HEK293 (cell line): ENCODE results near the gene NGLY1.

Experiments used
- CTCF ChIA-PET: fragments of 350-600 bp; formaldehyde crosslinking; extraction: SDS; loops from one replicate; lab custom pipeline; 2021; ENCODE audit warnings: antibody characterized with exemption; lab: Yijun Ruan, JAX
- POLR2A ChIA-PET: fragments of 300-600 bp; formaldehyde crosslinking; extraction: SDS; loops from one replicate; lab custom pipeline; 2020; ENCODE audit warnings: antibody characterized with exemption, inconsistent platforms; lab: Yijun Ruan, JAX
- H3K27ac ChIP-seq: fragments of 200-500 bp; sonication (Bioruptor generic); 2 replicates; pipeline ENCODE4 v1.5.1; 2014; ENCODE audit warnings: low read depth, low read length, control low read depth, inconsistent platforms; ENCODE audit errors: extremely low read depth
- H3K36me3 ChIP-seq, 2 experiments: fragments of 200-500 bp in 1 of 2; sonication (Bioruptor generic) in 1 of 2; 1 replicate in 1 of 2; 2 replicates in 1 of 2; pipeline ENCODE4 v1.5.1; 2014 to 2017; ENCODE audit warnings: inconsistent platforms in 2 of 2, low read length in 2 of 2; ENCODE audit not compliant: control insufficient read depth in 2 of 2, insufficient read depth in 1 of 2
- H3K4me1 ChIP-seq: fragments of 200-500 bp; sonication (Bioruptor generic); 2 replicates; pipeline ENCODE4 v1.5.1; 2014; ENCODE audit warnings: mild to moderate bottlenecking, low read length, inconsistent platforms; ENCODE audit not compliant: control insufficient read depth, insufficient read depth
- H3K4me3 ChIP-seq: 2 replicates; pipeline ENCODE4 v1.5.1; 2011; ENCODE audit warnings: low read depth, mild to moderate bottlenecking, control low read depth, low read length, moderate library complexity
- H3K9me3 ChIP-seq: fragments of 200-500 bp; sonication (Bioruptor generic); 2 replicates; pipeline ENCODE4 v1.5.1; 2014; ENCODE audit warnings: low read depth, low read length, inconsistent platforms; ENCODE audit not compliant: control insufficient read depth, insufficient read depth
- IKZF3 ChIP-seq: fragments of 450-650 bp; IDR thresholded peaks from 2 replicates; pipeline ENCODE4 v1.5.0; 2018; ENCODE audit warnings: missing biosample characterization, mild to moderate bottlenecking, missing genetic modification characterization, moderate library complexity
- OSR2 ChIP-seq: fragments of 450-650 bp; formaldehyde crosslinking; IDR thresholded peaks from 2 replicates; pipeline ENCODE4 v1.5.1; 2016; ENCODE audit warnings: missing biosample characterization, missing genetic modification characterization
- SCRT1 ChIP-seq: fragments of 450-650 bp; formaldehyde crosslinking; IDR thresholded peaks from 2 replicates; pipeline ENCODE4 v1.5.1; 2016; ENCODE audit warnings: missing biosample characterization, missing genetic modification characterization, borderline replicate concordance
- SP7 ChIP-seq: fragments of 450-650 bp; formaldehyde crosslinking; IDR thresholded peaks from 2 replicates; pipeline ENCODE4 v1.5.1; 2016; ENCODE audit warnings: missing biosample characterization, missing genetic modification characterization
- ZNF121 ChIP-seq: fragments of 450-650 bp; formaldehyde crosslinking; IDR thresholded peaks from 2 replicates; pipeline ENCODE4 v1.5.1; 2016; ENCODE audit warnings: missing biosample characterization, missing genetic modification characterization
- ZNF16 ChIP-seq: fragments of 450-650 bp; formaldehyde crosslinking; IDR thresholded peaks from 2 replicates; pipeline ENCODE4 v1.5.1; 2016; ENCODE audit warnings: low read depth, missing biosample characterization, missing genetic modification characterization
- ZNF221 ChIP-seq: fragments of 450-650 bp; formaldehyde crosslinking; IDR thresholded peaks from 2 replicates; pipeline ENCODE4 v1.5.1; 2017; ENCODE audit warnings: missing biosample characterization, missing genetic modification characterization, borderline replicate concordance
- ZNF223 ChIP-seq: fragments of 450-650 bp; formaldehyde crosslinking; IDR thresholded peaks from 2 replicates; pipeline ENCODE4 v1.5.1; 2016; ENCODE audit warnings: missing biosample characterization, missing genetic modification characterization
- ZNF239 ChIP-seq: fragments of 450-650 bp; formaldehyde crosslinking; IDR thresholded peaks from 2 replicates; pipeline ENCODE4 v1.5.1; 2016; ENCODE audit warnings: missing biosample characterization, missing genetic modification characterization
- ZNF350 ChIP-seq: fragments of 450-650 bp; formaldehyde crosslinking; IDR thresholded peaks from 2 replicates; pipeline ENCODE4 v1.5.0; 2017; ENCODE audit warnings: missing biosample characterization, mild to moderate bottlenecking, missing genetic modification characterization
- ZNF354C ChIP-seq: fragments of 450-650 bp; formaldehyde crosslinking; IDR thresholded peaks from 2 replicates; pipeline ENCODE4 v1.5.1; 2016; ENCODE audit warnings: missing biosample characterization, missing genetic modification characterization, low read depth, borderline replicate concordance
- ZNF473 ChIP-seq: fragments of 450-650 bp; formaldehyde crosslinking; IDR thresholded peaks from 2 replicates; pipeline ENCODE4 v1.5.1; 2017; ENCODE audit warnings: missing biosample characterization, missing genetic modification characterization
- ZNF530 ChIP-seq: fragments of 450-650 bp; formaldehyde crosslinking; IDR thresholded peaks from 2 replicates; pipeline ENCODE4 v1.5.1; 2016; ENCODE audit warnings: low read depth, missing biosample characterization, missing genetic modification characterization
- ZNF544 ChIP-seq: fragments of 450-650 bp; formaldehyde crosslinking; IDR thresholded peaks from 2 replicates; pipeline ENCODE4 v1.5.0; 2017; ENCODE audit warnings: missing biosample characterization, missing genetic modification characterization
- ZNF560 ChIP-seq: fragments of 450-650 bp; formaldehyde crosslinking; IDR thresholded peaks from 2 replicates; pipeline ENCODE4 v1.5.1; 2017; ENCODE audit warnings: missing biosample characterization, missing genetic modification characterization, borderline replicate concordance
- ZNF571 ChIP-seq: fragments of 450-650 bp; formaldehyde crosslinking; IDR thresholded peaks from 2 replicates; pipeline ENCODE4 v1.5.0; 2017; ENCODE audit warnings: missing biosample characterization, missing genetic modification characterization
- ZNF707 ChIP-seq: fragments of 450-650 bp; formaldehyde crosslinking; IDR thresholded peaks from 2 replicates; pipeline ENCODE4 v1.5.1; 2016; ENCODE audit warnings: missing biosample characterization, missing genetic modification characterization
- ZXDB ChIP-seq: fragments of 450-650 bp; formaldehyde crosslinking; IDR thresholded peaks from 2 replicates; pipeline ENCODE4 v1.5.1; 2016; ENCODE audit warnings: missing biosample characterization, missing genetic modification characterization
- TF ChIP-seq, protein P1 (sequence below): fragments of 450-650 bp; formaldehyde crosslinking; IDR thresholded peaks from 2 replicates; pipeline ENCODE4 v1.5.1; 2017; ENCODE audit warnings: missing biosample characterization, mild to moderate bottlenecking, missing genetic modification characterization, moderate library complexity
- TF ChIP-seq, protein P2 (sequence below): fragments of 450-650 bp; formaldehyde crosslinking; IDR thresholded peaks from 2 replicates; pipeline ENCODE4 v1.5.1; 2016; ENCODE audit warnings: missing biosample characterization, missing genetic modification characterization
- TF ChIP-seq, protein P3 (sequence below): fragments of 450-650 bp; formaldehyde crosslinking; IDR thresholded peaks from 2 replicates; pipeline ENCODE4 v1.5.1; 2016; ENCODE audit warnings: missing biosample characterization, missing genetic modification characterization
- TF ChIP-seq, protein P4 (sequence below): fragments of 450-650 bp; formaldehyde crosslinking; IDR thresholded peaks from 2 replicates; pipeline ENCODE4 v1.5.1; 2016; ENCODE audit warnings: missing biosample characterization, missing genetic modification characterization
- TF ChIP-seq, protein P5 (sequence below): fragments of 450-650 bp; formaldehyde crosslinking; IDR thresholded peaks from 2 replicates; pipeline ENCODE4 v1.5.1; 2016; ENCODE audit warnings: missing biosample characterization, missing genetic modification characterization
- TF ChIP-seq, protein P6 (sequence below): sonication (generic); formaldehyde crosslinking; IDR thresholded peaks from 2 replicates; pipeline ENCODE4 v1.8.1; 2022; ENCODE audit warnings: mild to moderate bottlenecking, moderate library complexity, missing genetic modification reagents

NGLY1 gene

DNA sequence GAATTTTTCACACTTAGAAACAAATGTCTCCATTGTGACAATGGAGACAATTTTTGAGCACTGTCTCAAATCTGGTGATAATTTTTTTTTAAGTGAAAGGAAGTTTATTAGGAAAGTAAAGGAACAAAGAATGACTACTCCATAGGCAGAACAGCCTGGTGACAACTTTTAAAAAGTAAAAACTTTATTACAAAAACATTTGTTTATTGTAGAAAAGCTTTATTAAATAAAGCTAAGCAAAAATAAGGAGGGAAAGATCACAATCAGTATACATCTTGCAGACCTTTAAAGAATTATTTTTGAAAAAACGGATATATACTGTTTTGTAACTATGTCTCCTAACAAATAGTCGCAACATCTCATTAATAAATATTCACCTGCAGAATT is 6.0 kb upstream of the NGLY1 start:
- Histone ChIP-seq H3K27ac (no peak overlapping the region), H3K4me3 (peak overlapping the region; percentile 61)

DNA sequence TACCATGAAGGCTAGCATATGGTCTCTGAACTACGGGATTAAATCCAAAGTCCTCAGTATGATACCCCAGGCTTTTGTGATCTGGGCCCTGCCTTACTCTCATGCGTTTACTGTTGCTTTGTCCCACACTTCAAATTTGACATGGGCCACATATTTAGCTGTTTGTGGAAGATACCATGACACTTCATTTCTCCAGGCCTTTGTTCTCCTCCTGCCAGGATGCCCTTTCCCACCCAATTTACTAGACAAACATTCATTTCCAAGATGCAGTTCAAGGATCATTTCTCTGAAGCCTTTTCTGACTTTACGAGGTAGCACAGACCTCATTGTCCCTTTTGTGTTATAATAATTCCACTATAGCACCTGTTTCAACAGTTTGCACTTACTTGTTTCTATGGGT is 4.4 kb upstream of the NGLY1 start:
- Histone ChIP-seq H3K4me3 (no peak overlapping the region), H3K9me3 (no peaks in the 10 kb centered on the region), H3K36me3 (peaks cover 0 to 10% of the 10 kb centered on the region in 2 experiments; a peak in 1 of 3 replicates), H3K27ac (no peak overlapping the region), H3K4me1 (no peaks in the 10 kb centered on the region)
- ChIA-PET CTCF (no interaction called here), POLR2A (no interaction called here)
- no peak for TF ChIP-seq ZNF560 (tag by site-specific recombination)
- no peak for TF ChIP-seq IKZF3
- no peak for TF ChIP-seq ZNF121
- TF ChIP-seq ZNF16 (tag by site-specific recombination): no peak
- no peak for TF ChIP-seq OSR2 (tag by site-specific recombination)
- no peak for TF ChIP-seq ZNF223
- TF ChIP-seq, protein P1, sequence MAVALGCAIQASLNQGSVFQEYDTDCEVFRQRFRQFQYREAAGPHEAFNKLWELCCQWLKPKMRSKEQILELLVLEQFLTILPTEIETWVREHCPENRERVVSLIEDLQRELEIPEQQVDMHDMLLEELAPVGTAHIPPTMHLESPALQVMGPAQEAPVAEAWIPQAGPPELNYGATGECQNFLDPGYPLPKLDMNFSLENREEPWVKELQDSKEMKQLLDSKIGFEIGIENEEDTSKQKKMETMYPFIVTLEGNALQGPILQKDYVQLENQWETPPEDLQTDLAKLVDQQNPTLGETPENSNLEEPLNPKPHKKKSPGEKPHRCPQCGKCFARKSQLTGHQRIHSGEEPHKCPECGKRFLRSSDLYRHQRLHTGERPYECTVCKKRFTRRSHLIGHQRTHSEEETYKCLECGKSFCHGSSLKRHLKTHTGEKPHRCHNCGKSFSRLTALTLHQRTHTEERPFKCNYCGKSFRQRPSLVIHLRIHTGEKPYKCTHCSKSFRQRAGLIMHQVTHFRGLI: no peak
- TF ChIP-seq ZNF350 (tag by site-specific recombination): no peak

More for the DNA sequence above, 6.0 kb upstream of the NGLY1 start:
- ChIA-PET CTCF (interaction anchor here (1.0 kb wide), 1 partner anchor 15 kb away, joined by 3 read pairs; no protein-coding TSS in a partner anchor), POLR2A (no interaction called here)
- H3K36me3 ChIP-seq: peaks cover 0 to 13% of the 10 kb centered on the region in 2 experiments; a peak in 1 of 3 replicates
- TF ChIP-seq ZNF473: no peak
- TF ChIP-seq ZNF530 (tag by site-specific recombination): no peak
- TF ChIP-seq ZNF571 (tag by site-specific recombination): no peak
- TF ChIP-seq, protein P2, sequence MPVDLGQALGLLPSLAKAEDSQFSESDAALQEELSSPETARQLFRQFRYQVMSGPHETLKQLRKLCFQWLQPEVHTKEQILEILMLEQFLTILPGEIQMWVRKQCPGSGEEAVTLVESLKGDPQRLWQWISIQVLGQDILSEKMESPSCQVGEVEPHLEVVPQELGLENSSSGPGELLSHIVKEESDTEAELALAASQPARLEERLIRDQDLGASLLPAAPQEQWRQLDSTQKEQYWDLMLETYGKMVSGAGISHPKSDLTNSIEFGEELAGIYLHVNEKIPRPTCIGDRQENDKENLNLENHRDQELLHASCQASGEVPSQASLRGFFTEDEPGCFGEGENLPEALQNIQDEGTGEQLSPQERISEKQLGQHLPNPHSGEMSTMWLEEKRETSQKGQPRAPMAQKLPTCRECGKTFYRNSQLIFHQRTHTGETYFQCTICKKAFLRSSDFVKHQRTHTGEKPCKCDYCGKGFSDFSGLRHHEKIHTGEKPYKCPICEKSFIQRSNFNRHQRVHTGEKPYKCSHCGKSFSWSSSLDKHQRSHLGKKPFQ (tag by site-specific recombination): no peak
- no peak for TF ChIP-seq ZNF221 (tag by site-specific recombination)
- TF ChIP-seq ZNF354C: no peak
- TF ChIP-seq, all 188 proteins: peak for 0
- Histone ChIP-seq H3K9me3 (no peaks in the 10 kb centered on the region), H3K4me1 (no peaks in the 10 kb centered on the region)

DNA sequence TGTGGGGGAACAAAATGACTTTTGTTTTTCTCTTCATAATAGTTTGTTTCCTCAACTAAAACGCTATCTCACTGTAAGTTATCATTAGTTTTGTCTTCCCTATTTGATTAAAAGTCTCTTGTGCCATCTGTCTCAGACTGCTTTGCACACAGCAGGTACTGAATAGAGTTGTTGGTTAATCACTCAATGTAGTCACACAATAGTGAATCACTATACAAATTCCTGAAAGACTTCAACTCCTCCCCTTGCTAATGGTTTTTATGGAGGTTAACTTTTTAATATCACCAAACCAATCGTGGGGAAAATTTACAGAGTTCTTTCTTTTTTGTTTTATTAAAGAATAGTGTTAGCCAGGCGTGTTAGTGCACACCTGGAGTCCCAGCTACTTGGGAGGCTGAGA is 2.6 kb upstream of the NGLY1 start:
- ChIA-PET POLR2A (no interaction called here), CTCF (no interaction called here)
- Histone ChIP-seq H3K4me1 (no peaks in the 10 kb centered on the region), H3K27ac (no peak overlapping the region), H3K9me3 (no peaks in the 10 kb centered on the region), H3K4me3 (no peak overlapping the region), H3K36me3 (no peaks in the 10 kb centered on the region)
- TF ChIP-seq, protein P3, sequence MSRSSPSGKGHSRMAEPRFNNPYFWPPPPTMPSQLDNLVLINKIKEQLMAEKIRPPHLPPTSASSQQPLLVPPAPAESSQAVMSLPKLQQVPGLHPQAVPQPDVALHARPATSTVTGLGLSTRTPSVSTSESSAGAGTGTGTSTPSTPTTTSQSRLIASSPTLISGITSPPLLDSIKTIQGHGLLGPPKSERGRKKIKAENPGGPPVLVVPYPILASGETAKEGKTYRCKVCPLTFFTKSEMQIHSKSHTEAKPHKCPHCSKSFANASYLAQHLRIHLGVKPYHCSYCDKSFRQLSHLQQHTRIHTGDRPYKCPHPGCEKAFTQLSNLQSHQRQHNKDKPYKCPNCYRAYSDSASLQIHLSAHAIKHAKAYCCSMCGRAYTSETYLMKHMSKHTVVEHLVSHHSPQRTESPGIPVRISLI (tag by site-specific recombination): no peak
- TF ChIP-seq SP7: no peak
- TF ChIP-seq, protein P4, sequence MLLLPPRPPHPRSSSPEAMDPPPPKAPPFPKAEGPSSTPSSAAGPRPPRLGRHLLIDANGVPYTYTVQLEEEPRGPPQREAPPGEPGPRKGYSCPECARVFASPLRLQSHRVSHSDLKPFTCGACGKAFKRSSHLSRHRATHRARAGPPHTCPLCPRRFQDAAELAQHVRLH (tag by site-specific recombination): no peak
- TF ChIP-seq, protein P5, sequence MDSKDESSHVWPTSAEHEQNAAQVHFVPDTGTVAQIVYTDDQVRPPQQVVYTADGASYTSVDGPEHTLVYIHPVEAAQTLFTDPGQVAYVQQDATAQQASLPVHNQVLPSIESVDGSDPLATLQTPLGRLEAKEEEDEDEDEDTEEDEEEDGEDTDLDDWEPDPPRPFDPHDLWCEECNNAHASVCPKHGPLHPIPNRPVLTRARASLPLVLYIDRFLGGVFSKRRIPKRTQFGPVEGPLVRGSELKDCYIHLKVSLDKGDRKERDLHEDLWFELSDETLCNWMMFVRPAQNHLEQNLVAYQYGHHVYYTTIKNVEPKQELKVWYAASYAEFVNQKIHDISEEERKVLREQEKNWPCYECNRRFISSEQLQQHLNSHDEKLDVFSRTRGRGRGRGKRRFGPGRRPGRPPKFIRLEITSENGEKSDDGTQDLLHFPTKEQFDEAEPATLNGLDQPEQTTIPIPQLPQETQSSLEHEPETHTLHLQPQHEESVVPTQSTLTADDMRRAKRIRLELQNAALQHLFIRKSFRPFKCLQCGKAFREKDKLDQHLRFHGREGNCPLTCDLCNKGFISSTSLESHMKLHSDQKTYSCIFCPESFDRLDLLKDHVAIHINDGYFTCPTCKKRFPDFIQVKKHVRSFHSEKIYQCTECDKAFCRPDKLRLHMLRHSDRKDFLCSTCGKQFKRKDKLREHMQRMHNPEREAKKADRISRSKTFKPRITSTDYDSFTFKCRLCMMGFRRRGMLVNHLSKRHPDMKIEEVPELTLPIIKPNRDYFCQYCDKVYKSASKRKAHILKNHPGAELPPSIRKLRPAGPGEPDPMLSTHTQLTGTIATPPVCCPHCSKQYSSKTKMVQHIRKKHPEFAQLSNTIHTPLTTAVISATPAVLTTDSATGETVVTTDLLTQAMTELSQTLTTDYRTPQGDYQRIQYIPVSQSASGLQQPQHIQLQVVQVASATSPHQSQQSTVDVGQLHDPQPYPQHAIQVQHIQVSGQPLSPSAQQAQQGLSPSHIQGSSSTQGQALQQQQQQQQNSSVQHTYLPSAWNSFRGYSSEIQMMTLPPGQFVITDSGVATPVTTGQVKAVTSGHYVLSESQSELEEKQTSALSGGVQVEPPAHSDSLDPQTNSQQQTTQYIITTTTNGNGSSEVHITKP (tag by site-specific recombination): no peak
- TF ChIP-seq, protein P6, sequence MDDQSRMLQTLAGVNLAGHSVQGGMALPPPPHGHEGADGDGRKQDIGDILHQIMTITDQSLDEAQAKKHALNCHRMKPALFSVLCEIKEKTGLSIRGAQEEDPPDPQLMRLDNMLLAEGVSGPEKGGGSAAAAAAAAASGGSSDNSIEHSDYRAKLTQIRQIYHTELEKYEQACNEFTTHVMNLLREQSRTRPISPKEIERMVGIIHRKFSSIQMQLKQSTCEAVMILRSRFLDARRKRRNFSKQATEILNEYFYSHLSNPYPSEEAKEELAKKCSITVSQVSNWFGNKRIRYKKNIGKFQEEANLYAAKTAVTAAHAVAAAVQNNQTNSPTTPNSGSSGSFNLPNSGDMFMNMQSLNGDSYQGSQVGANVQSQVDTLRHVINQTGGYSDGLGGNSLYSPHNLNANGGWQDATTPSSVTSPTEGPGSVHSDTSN (CRISPR knock-in tag): no peak
- TF ChIP-seq ZNF707 (tag by site-specific recombination): no peak
- TF ChIP-seq ZXDB (tag by site-specific recombination): no peak
- no peak for TF ChIP-seq ZNF239
- no peak for TF ChIP-seq ZNF544 (tag by site-specific recombination)
- no peak for TF ChIP-seq SCRT1 (tag by site-specific recombination)
